AG04449 (cell line): ENCODE measurements around the gene NEURL1.
A peak's percentile ranks its signal among the peaks of the same experiment; 100 is the strongest.

Source experiments
- CTCF ChIA-PET: fragments of 350-600 bp; formaldehyde crosslinking; extraction: SDS; loops from one replicate; lab custom pipeline; 2021; ENCODE audit warnings: antibody characterized with exemption; lab: Yijun Ruan, JAX
- POLR2A ChIA-PET: fragments of 400-600, 350-600 bp; formaldehyde crosslinking; extraction: SDS; loops from one replicate; lab custom pipeline; 2020; ENCODE audit warnings: antibody characterized with exemption, inconsistent platforms; lab: Yijun Ruan, JAX
- DNase-seq: peaks from one replicate; pipeline ENCODE4 v3.0.0-alpha.2; 2010; ENCODE audit warnings: low read depth, low spot score
- H3K4me3 ChIP-seq: 2 replicates; pipeline ENCODE4 v1.5.1; 2011; ENCODE audit warnings: low read depth, mild to moderate bottlenecking, control low read depth, low read length
- TF ChIP-seq, protein P1 (sequence below): IDR thresholded peaks from one replicate; pipeline ENCODE4 v1.5.1; 2011; ENCODE audit warnings: mild to moderate bottlenecking, moderate library complexity, low read length, control low read depth, inconsistent platforms; ENCODE audit not compliant: insufficient read depth; ENCODE audit errors: missing control alignments

NEURL1 gene

DNA sequence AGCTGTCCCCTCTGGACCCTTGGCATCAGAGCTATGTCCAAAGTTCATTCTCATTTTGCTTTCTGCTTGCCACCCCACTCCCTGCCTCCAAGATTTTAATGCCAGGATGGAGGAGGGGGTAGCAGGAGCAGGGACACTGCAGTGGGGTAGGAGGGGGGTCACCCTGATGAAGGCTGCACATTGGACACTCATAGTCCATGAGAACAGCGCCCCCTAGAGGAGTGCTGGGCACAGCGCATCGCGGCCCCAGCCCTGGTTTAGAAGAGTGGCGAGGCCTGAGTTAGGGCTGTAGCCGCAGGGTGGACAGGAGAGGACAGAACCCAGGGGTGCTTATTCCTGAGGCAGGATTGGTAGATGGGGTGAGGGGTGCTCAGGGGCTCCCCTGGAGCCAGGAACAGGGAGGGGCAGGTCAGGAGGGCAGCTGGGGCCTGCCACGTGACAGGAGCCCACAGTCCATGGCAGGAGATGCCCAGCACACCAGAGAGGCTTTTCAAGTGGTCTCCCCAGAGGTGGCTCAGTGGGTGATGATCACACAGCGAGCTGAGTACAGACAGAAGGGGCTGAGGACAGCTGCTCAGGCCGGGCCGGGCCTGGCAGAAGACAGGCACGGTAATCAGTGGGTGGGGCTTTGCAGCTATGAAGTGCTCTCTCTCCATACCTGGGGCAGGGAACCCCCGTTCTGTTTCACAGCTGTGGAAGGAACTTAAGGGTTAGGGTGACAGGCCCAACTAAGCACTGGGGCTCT, 71.4 kb downstream of the NEURL1 start:
- H3K4me3 ChIP-seq: no peak overlapping the region
- POLR2A ChIA-PET: no interaction called here
- DNase-seq: no peak
- TF ChIP-seq, protein P1, sequence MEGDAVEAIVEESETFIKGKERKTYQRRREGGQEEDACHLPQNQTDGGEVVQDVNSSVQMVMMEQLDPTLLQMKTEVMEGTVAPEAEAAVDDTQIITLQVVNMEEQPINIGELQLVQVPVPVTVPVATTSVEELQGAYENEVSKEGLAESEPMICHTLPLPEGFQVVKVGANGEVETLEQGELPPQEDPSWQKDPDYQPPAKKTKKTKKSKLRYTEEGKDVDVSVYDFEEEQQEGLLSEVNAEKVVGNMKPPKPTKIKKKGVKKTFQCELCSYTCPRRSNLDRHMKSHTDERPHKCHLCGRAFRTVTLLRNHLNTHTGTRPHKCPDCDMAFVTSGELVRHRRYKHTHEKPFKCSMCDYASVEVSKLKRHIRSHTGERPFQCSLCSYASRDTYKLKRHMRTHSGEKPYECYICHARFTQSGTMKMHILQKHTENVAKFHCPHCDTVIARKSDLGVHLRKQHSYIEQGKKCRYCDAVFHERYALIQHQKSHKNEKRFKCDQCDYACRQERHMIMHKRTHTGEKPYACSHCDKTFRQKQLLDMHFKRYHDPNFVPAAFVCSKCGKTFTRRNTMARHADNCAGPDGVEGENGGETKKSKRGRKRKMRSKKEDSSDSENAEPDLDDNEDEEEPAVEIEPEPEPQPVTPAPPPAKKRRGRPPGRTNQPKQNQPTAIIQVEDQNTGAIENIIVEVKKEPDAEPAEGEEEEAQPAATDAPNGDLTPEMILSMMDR: peak; percentile 63
- CTCF ChIA-PET: interaction anchor here (0.7 to 1.9 kb wide), 16 partner anchors 8 to 101 kb away, joined by 3 to 6 read pairs (median 3); no protein-coding TSS in a partner anchor

DNA sequence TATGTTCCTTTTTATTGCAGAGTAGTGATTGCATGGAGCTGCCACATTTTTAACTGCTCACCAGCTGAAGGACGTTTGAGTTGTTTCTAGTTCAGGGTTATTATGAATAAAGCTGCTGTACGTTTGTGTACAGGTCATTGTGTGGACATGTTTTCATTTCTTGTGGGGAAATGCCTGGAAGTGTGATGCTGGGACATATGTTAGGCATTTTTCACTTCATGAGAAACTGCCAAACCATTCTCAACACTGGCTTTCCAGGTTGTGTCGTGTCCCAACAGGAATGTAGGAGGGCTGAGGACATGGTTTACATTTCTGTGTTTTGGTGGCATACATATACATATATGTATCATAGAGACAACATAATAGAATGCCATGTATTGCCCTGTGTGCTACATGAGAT, 73.0 kb downstream of the NEURL1 start:
- TF ChIP-seq, protein P1: no peak
- ChIA-PET CTCF (interaction anchor here (0.6 kb wide), 1 partner anchor 17 kb away, joined by 3 read pairs; no protein-coding TSS in a partner anchor), POLR2A (no interaction called here)
- DNase-seq: peak; percentile 9
- H3K4me3 ChIP-seq: no peak overlapping the region

DNA sequence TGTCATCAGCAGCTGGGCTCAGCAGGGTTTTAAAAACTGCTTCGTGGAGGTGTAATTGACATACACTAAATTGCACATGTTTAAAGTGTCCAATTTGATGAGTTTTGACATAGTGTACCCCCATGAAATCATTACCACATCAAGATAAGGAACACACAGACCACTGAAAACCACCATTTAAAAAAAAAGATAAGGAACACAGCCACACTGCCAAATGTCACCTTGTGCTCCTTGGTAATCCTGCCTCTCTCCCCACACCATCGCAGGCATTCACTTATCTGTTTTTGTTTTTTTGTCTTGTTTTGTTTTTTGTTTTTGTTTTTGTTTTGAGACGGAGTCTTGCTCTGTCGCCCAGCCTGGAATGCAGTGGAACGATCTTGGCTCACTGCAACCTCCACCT, 75.0 kb downstream of the NEURL1 start:
- TF ChIP-seq, protein P1: no peak
- ChIA-PET CTCF (interaction anchor here (1.0 kb wide), 1 partner anchor 86 kb away, joined by 3 read pairs; no protein-coding TSS in a partner anchor), POLR2A (no interaction called here)
- no peak overlapping the region for H3K4me3 ChIP-seq
- no peak for DNase-seq

DNA sequence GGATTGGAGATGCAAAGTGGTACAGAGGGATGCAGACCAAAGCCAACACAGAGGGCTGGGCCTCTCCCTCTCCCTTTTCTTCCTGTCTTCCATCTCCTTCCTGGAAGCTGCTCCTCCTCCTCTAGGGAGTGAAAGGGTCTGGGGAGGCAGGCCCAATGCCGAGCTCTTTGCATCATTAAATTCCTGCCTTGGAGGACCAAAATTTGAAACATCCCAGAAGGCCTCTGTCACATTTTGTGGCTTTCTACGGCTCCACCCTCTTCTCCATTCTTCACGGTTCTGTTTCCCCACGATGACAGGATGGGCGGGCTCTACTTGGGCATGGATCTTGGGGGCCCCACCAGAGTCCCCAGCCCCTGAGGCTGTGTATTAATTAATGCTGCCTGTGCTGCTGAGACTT, 76.4 kb downstream of the NEURL1 start:
- no peak overlapping the region for H3K4me3 ChIP-seq
- DNase-seq: no peak
- TF ChIP-seq, protein P1: no peak
- ChIA-PET POLR2A (no interaction called here), CTCF (interaction anchor here (1.1 kb wide), 1 partner anchor 23 kb away, joined by 5 read pairs; no protein-coding TSS in a partner anchor)

DNA sequence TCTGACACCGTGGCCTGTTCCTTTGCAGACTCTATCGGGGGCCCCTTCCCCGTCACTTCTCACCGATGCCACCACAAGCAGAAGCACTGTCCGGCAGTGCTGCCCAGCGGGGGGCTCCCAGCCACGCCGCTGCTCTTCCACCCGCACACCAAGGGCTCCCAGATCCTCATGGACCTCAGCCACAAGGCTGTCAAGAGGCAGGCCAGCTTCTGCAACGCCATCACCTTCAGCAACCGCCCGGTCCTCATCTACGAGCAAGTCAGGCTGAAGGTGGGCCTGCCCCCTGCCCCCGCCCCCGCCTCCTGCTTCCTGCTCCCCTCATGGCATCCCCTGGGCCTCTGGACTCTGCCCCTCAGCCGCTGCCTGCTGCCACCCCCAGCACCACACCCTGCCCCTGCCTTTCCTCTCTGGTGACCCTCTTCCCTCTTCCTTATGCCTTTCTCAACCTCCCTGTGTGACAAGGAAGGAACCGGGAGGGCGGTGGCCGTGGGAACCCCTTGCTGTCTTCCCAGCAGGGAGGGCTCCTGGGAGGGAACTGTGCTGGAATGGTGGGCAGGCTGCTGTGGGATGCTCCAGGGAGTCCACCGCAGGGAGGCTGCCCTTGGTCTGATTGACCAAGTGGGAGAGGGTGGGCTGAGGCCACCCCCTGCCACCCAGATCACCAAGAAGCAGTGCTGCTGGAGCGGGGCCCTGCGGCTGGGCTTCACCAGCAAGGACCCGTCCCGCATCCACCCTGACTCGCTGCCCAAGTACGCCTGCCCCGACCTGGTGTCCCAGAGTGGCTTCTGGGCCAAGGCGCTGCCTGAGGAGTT, 77.5 kb downstream of the NEURL1 start:
- TF ChIP-seq, protein P1: no peak
- DNase-seq: no peak
- no peak overlapping the region for H3K4me3 ChIP-seq
- POLR2A ChIA-PET: no interaction called here
- CTCF ChIA-PET: no interaction called here

DNA sequence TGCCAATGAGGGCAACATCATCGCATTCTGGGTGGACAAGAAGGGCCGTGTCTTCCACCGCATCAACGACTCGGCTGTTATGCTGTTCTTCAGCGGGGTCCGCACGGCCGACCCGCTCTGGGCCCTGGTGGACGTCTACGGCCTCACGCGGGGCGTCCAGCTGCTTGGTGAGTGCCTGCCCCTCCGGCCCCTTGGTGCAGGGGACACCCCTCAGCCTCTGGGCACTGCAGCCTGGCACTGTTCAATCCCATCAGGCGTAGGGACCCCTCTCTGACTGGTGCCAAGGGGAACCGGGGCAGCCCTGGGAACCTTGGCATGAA, 78.1 kb downstream of the NEURL1 start:
- no peak overlapping the region for H3K4me3 ChIP-seq
- TF ChIP-seq, protein P1: no peak
- CTCF ChIA-PET: no interaction called here
- POLR2A ChIA-PET: no interaction called here
- no peak for DNase-seq
